Left ventricle myocardium inferior (tissue), 1 donor: ENCODE measurements around the gene WDR5B. TPM values are rescaled to one million over a fixed set of nuclear protein-coding genes. Genes with fewer than 3 reads are reported as not detected.

Experiments used
- DNase-seq: peaks from one replicate; pipeline ENCODE4 v3.0.0-alpha.2; 2020
- H3K27ac ChIP-seq: fragments of 200-600 bp; replicated peaks from 2 replicates; pipeline ENCODE4 v1.8.0; 2021
- H3K27me3 ChIP-seq: fragments of 200-600 bp; 2 replicates; pipeline ENCODE4 v1.8.0; 2021; ENCODE audit warnings: low read depth
- H3K36me3 ChIP-seq: fragments of 200-600 bp; 2 replicates; pipeline ENCODE4 v1.8.0; 2021
- H3K4me1 ChIP-seq: fragments of 200-600 bp; 2 replicates; pipeline ENCODE4 v1.8.0; 2021
- H3K4me3 ChIP-seq: fragments of 200-600 bp; 2 replicates; pipeline ENCODE4 v1.8.0; 2021; ENCODE audit warnings: mild to moderate bottlenecking, moderate library complexity
- H3K9me3 ChIP-seq: fragments of 200-600 bp; replicated peaks from 2 replicates; pipeline ENCODE4 v1.8.0; 2021
- CTCF ChIP-seq: fragments of 200-600 bp; IDR thresholded peaks from 2 replicates; pipeline ENCODE4 v1.8.0; 2021; ENCODE audit warnings: antibody characterized with exemption, mild to moderate bottlenecking, borderline replicate concordance
- intact Hi-C: fragments of 100-400 bp; cut with micrococcal nuclease; formaldehyde crosslinking; loops from one replicate; pipeline ENCODE4 v1.11.0; 2022
- total RNA-seq: library from RNA; stranded (reverse); fragmentation: NEBNext Ultra II Directional; extraction: Animal tissue kit (Norgen Biotek cat#: 25700); gene quantifications from one replicate; pipeline ENCODE4 v1.2.1, GENCODE V29; 2021
- donor health status: DM: no; HTN: yes; CAD: no; lungs with severe emphysema.

The WDR5B gene
- total RNA-seq, 1 donor from 2014 or later: 3.3 TPM

GRCh38 chr3:122391681-122392446 lies 24.0 kb downstream of the WDR5B start:
- Histone ChIP-seq H3K4me1 (peaks cover 47% of the 10 kb centered on the region), H3K27ac (peak overlapping the region; percentile 66), H3K4me3 (no peak overlapping the region), H3K9me3 (no peaks in the 10 kb centered on the region), H3K36me3 (peaks cover 11% of the 10 kb centered on the region), H3K27me3 (no peaks in the 10 kb centered on the region)
- intact Hi-C loops: loop anchor here (5.0 to 10.0 kb wide), 2 partner anchors 113 to 285 kb away; no protein-coding TSS in a partner anchor
- no peak for DNase-seq
- no peak for TF ChIP-seq CTCF

- DNase-seq: no peak
- Histone ChIP-seq H3K4me3 (no peak overlapping the region), H3K27me3 (no peaks in the 10 kb centered on the region), H3K27ac (peak overlapping the region; percentile 66), H3K4me1 (peaks cover 59% of the 10 kb centered on the region), H3K36me3 (peaks cover 14% of the 10 kb centered on the region), H3K9me3 (no peaks in the 10 kb centered on the region)
- intact Hi-C loops: loop anchor here (5.0 to 10.0 kb wide), 2 partner anchors 114 to 287 kb away; no protein-coding TSS in a partner anchor
- no peak for TF ChIP-seq CTCF
Measured at GRCh38 chr3:122390665-122391064, 25.2 kb downstream of the WDR5B start.

GRCh38 chr3:122389892-122390291 lies 26.0 kb downstream of the WDR5B start:
- no peak for DNase-seq
- intact Hi-C loops: loop anchor here (5.0 to 10.0 kb wide), 2 partner anchors 115 to 287 kb away; no protein-coding TSS in a partner anchor
- TF ChIP-seq CTCF: no peak
- Histone ChIP-seq H3K4me1 (peaks cover 63% of the 10 kb centered on the region), H3K9me3 (no peaks in the 10 kb centered on the region), H3K4me3 (no peak overlapping the region), H3K36me3 (peaks cover 14% of the 10 kb centered on the region), H3K27me3 (no peaks in the 10 kb centered on the region), H3K27ac (peak overlapping the region; percentile 66)

- H3K9me3 ChIP-seq: no peaks in the 10 kb centered on the region
- no peaks in the 10 kb centered on the region for H3K27me3 ChIP-seq
- no peak overlapping the region for H3K4me3 ChIP-seq
- peaks cover 70% of the 10 kb centered on the region for H3K4me1 ChIP-seq
- H3K27ac ChIP-seq: no peak overlapping the region
- H3K36me3 ChIP-seq: peaks cover 14% of the 10 kb centered on the region
- no peak for DNase-seq
- no peak for TF ChIP-seq CTCF
- intact Hi-C loops: no loop called here
Measured at GRCh38 chr3:122389197-122389596, 26.7 kb downstream of the WDR5B start.

GRCh38 chr3:122387709-122388108 lies 28.2 kb downstream of the WDR5B start:
- DNase-seq: no peak
- Histone ChIP-seq H3K27me3 (no peaks in the 10 kb centered on the region), H3K27ac (no peak overlapping the region), H3K9me3 (no peaks in the 10 kb centered on the region), H3K36me3 (peaks cover 14% of the 10 kb centered on the region), H3K4me1 (peaks cover 72% of the 10 kb centered on the region), H3K4me3 (no peak overlapping the region)
- intact Hi-C loops: no loop called here
- no peak for TF ChIP-seq CTCF
